Natural killer cell treated with Interleukin-12 subunit alpha and Interleukin-12 subunit beta and Interleukin-15 and Interleukin-18, amount 100 ng/mL, for 72 hours (primary cell): ENCODE data around the gene GYPA. TPM values are rescaled to one million over a fixed set of nuclear protein-coding genes. Genes with fewer than 3 reads are reported as not detected.
"Not testable (repeated sequence)": the region's sequence is repeated elsewhere in the genome, so short reads cannot be mapped to it uniquely, and the experiment has no call there.

Experiments used
- ATAC-seq, 2 donors: fragments of 150-1000 bp; cut with Tn5 transposase in 1 of 2; sonication (Bioruptor Pico), chemical (Tn5 transposase) in 1 of 2; 2 replicates each; pipeline ENCODE4 v1.10.0; 2021
- DNase-seq: peaks from one replicate; pipeline ENCODE4 v3.0.0; 2022; ENCODE audit warnings: low spot score
- H3K27ac Mint-ChIP-seq, 2 donors: 1 replicate in 1 of 2; 2 replicates in 1 of 2; pipeline ENCODE4 v1.8.0; 2022; ENCODE audit warnings: mixed read lengths in 2 of 2, mild to moderate bottlenecking in 1 of 2, moderate library complexity in 1 of 2
- H3K27me3 Mint-ChIP-seq, 2 donors: 1 replicate in 1 of 2; 2 replicates in 1 of 2; pipeline ENCODE4 v1.8.0; 2022; ENCODE audit warnings: mixed read lengths in 2 of 2
- H3K36me3 Mint-ChIP-seq: one replicate; pipeline ENCODE4 v1.8.0; 2022; ENCODE audit warnings: mixed read lengths
- H3K4me1 Mint-ChIP-seq, 2 donors: 1 replicate in 1 of 2; 2 replicates in 1 of 2; pipeline ENCODE4 v1.8.0; 2022; ENCODE audit warnings: low read depth in 2 of 2, mixed read lengths in 2 of 2, mild to moderate bottlenecking in 1 of 2
- H3K4me3 Mint-ChIP-seq: one replicate; pipeline ENCODE4 v1.8.0; 2022; ENCODE audit warnings: mixed read lengths
- H3K9me3 Mint-ChIP-seq: 2 replicates; pipeline ENCODE4 v1.8.0; 2022; ENCODE audit warnings: mixed read lengths
- total RNA-seq, 2 donors: library from RNA; stranded (reverse); gene quantifications; one replicate each; pipeline ENCODE4 v1.2.3, GENCODE V29; 2022

Gene GYPA
- total RNA-seq, 2 donors from 2014 or later, result not detected

DNA sequence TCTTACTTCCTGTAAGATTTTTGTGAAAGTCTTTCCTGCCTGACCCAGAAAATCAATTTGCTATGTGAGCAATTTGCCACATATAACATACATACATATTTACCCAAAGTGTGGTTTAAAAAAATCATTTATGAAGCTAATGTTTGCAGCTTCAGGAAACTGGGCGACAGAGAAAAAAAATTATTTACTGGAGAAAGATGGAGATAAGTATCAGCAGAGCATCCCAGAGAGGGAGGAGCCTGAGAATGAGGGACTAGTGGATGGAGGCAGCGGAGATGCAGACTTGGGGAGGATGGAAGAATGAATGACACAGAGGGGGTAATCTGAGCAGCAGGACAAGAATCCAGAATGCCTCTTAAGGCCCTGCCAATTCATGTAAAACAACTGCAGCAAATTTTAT is 975 bp upstream of the GYPA start:
- DNase-seq, result no peak
- Mint-ChIP-seq H3K4me1 (no peaks in the 10 kb centered on the region), H3K9me3 (no peaks in the 10 kb centered on the region), H3K27me3 (peaks cover 6 to 11% of the 10 kb centered on the region in 2 donors), H3K27ac (no peak overlapping the region), H3K4me3 (no peak overlapping the region), H3K36me3 (no peaks in the 10 kb centered on the region)
- ATAC-seq, result no peak

DNA sequence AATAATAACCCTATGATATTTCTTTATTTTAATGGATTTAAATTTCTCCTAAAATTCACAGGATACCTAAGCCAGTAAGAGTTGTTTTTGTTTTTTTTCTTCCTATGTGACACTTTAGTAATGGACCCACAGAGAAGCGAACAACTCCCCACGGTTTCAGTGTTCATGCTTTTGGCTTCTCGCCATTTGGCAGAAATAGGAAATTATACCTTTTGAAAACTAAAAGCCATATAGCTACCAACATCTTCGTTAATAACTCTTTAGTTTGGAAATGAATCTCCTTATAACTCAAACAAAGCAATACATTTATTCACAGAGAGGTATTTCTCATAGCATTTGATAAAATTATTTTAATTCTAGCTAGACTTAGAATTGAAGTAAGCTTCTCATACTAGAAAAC is 527 bp downstream of the GYPA start:
- not testable (repeated sequence) for H3K27ac Mint-ChIP-seq, DNase-seq, H3K4me1 Mint-ChIP-seq, ATAC-seq, H3K36me3 Mint-ChIP-seq, H3K4me3 Mint-ChIP-seq, H3K9me3 Mint-ChIP-seq
- peaks cover 6 to 11% of the 10 kb centered on the region in 2 donors for H3K27me3 Mint-ChIP-seq

DNA sequence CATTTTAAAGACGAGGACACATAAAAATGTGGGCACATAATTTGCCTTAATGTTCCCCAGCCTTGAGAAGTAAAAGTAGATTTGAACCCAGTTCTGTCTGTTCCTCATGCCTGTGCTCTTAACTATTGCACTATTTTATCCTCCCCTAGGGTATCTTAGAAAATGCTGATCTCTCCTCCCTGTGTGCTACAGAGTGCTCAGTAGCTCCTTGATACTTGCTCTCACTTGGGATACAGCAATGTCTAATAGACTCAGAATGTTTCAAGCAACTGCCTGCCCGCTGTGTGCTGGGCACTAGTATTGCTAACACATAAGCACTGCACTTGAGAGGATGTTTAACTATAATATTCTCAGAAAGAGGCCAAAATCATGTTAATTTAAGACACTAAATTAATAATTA is 971 bp downstream of the GYPA start:
- DNase-seq, H3K36me3 Mint-ChIP-seq, H3K27ac Mint-ChIP-seq, H3K9me3 Mint-ChIP-seq, ATAC-seq, H3K4me3 Mint-ChIP-seq, H3K4me1 Mint-ChIP-seq: not testable (repeated sequence)
- H3K27me3 Mint-ChIP-seq, result peaks cover 6 to 11% of the 10 kb centered on the region in 2 donors

DNA sequence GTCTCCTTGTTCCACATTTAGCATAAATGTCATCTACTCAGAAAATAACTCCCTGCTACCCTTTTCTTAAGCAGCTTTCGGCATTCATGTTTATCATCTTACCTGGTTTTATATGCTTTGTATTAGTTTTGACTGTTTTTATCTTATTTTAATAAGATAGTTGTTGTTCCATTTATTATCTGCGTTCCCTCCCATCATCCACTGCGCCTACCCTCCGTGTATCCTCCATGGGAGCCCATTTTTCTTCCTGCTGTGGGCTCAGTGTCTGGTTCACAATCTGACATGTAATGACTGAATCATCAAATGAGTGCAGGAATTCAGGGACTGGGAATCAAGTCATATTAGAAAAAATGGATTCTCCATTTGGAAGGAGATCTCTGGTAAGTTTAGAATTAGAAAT is 2.3 kb downstream of the GYPA start:
- H3K27ac Mint-ChIP-seq, ATAC-seq, H3K36me3 Mint-ChIP-seq, H3K4me1 Mint-ChIP-seq, DNase-seq, H3K9me3 Mint-ChIP-seq, H3K4me3 Mint-ChIP-seq: not testable (repeated sequence)
- peaks cover 6 to 11% of the 10 kb centered on the region in 2 donors for H3K27me3 Mint-ChIP-seq

DNA sequence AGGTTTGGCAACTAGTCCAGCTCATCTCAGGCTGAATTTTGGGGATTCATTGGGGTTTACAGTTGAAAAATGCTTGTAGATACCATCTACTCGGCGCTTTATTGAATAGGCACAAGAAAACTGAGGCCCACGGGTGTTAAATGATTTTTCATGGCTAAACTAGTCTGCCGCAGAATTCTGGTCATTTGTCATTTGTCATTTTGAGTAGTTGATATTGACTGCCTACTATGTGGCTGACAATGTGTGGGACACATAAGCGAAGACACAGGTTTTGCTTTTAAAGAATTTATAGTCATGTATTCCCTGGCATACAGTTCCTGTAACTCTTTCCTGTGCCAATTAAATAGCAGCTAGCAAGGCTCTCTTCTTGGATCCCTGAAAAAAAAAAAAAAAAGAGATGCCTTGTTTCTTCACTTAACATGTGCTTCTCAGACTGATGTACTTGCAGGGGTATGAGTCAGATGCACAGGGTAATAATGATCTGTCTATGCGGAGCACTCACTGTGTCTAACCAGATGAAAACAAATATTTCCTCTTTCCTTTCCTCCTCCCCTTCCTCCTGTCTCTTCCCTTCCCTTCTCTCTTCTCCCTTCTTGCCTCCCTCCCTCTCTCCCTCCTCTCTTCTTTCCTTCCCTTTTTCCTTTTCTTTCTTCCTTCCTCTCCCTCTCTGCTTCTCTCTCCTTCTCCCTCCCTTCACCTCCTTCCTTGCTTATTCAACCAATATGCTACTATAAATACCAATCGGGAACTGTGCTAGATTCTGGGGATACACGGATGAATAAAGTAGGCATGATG is 3.2 kb downstream of the GYPA start:
- not testable (repeated sequence) for H3K36me3 Mint-ChIP-seq, H3K9me3 Mint-ChIP-seq, H3K4me3 Mint-ChIP-seq

DNA sequence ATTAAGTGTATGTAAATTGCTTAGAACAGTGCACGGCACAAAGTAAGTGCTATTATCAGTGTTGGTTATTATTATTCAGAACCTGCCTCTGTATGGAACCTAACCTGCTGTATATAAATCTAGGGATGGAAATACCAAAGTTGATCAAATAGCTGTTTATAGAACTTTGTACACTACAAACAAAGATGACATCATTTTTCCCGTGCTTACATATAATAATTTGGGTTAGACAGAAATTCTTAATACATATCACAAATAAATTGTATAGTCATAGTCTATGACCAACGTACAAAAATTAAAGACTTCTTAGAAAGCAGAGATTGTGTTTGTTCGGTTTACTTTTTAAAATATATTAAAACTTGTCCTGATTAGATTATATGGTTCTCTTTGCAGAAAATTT is 4.3 kb downstream of the GYPA start:
- H3K27ac Mint-ChIP-seq, H3K4me1 Mint-ChIP-seq, DNase-seq, ATAC-seq, H3K36me3 Mint-ChIP-seq, H3K9me3 Mint-ChIP-seq, H3K4me3 Mint-ChIP-seq: not testable (repeated sequence)
- peaks cover 6 to 11% of the 10 kb centered on the region in 2 donors for H3K27me3 Mint-ChIP-seq

More for the DNA sequence above, 3.2 kb downstream of the GYPA start:
- not testable (repeated sequence) for DNase-seq, ATAC-seq, H3K27ac Mint-ChIP-seq, H3K4me1 Mint-ChIP-seq
- peaks cover 6 to 11% of the 10 kb centered on the region in 2 donors for H3K27me3 Mint-ChIP-seq

DNA sequence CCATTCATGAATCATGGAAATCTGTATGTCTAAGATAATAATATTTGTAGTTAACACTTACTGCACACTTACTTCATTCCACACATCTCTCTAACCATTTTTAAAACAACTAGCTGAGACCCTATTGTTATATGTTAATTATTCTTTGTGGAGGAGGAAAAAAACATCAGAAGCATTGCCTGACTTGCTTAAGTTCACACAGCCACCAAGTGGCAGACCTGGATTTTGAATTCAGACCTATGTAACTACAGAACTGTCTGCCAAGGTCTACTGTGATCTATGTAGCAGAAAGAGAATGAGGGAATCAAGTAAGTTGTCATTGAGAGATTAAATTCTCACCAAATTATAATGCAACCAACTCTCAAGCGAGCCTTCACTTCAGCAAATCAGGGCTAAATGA is 10.4 kb downstream of the GYPA start:
- not testable (repeated sequence) for ATAC-seq, H3K9me3 Mint-ChIP-seq, DNase-seq, H3K27ac Mint-ChIP-seq, H3K4me3 Mint-ChIP-seq, H3K36me3 Mint-ChIP-seq, H3K27me3 Mint-ChIP-seq, H3K4me1 Mint-ChIP-seq

DNA sequence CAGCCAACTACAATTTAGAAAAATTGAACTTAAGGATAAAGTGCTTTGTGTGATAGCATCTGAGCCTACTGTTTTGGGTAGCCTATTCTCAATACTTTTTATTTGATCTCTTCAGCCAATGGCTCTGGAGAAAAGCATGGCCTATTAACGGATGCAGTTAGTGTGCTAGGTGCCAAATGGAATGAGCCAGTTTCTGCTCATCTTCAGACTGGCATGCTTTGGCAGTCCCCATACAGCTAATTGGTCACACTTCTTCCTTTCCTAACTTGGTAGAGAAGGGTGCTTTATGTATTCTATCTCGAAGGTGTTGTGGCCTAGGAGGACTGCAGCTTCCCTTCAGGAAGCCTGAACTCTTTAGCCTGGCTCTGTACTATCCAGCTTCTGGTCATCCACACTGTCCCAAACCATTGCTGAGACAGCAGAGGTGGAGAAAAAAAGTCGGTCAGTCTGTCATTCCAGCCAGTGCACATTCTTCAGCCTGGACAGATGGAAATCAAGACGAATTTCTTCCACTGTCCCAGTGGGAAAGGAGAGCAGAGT is 11.1 kb downstream of the GYPA start:
- H3K36me3 Mint-ChIP-seq, DNase-seq, H3K27ac Mint-ChIP-seq, H3K4me1 Mint-ChIP-seq, ATAC-seq, H3K9me3 Mint-ChIP-seq, H3K4me3 Mint-ChIP-seq, H3K27me3 Mint-ChIP-seq: not testable (repeated sequence)

DNA sequence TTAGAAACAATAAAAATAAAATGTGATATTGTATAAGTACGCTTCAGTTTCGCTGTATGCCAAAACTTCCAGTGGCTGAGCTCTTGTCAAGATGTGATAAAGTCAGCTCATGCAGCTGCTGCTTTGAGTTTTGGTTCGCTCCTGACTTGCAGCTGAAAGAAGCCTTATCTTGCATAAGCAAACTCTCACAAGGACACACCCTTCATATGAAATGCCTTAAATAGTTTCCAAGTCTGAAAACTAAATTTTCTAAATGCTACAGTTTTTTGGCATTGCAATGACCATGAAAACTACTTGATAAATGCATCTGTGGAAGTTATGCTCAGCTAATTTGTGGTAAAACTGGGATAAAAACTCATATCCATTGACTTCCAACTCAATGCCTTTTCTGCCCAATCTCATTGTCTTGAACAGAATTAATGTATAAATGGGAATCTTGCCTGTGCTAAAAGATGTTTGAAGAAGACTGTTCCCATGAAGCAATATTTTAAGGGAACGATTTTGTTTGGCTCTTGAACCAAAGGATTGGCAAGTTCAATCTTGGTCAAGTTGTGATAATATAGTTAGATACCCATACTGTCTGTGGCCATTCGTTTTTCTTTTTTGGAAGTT is 11.7 kb downstream of the GYPA start:
- not testable (repeated sequence) for ATAC-seq, H3K4me1 Mint-ChIP-seq, H3K9me3 Mint-ChIP-seq, H3K27ac Mint-ChIP-seq, H3K36me3 Mint-ChIP-seq, H3K27me3 Mint-ChIP-seq, DNase-seq, H3K4me3 Mint-ChIP-seq

DNA sequence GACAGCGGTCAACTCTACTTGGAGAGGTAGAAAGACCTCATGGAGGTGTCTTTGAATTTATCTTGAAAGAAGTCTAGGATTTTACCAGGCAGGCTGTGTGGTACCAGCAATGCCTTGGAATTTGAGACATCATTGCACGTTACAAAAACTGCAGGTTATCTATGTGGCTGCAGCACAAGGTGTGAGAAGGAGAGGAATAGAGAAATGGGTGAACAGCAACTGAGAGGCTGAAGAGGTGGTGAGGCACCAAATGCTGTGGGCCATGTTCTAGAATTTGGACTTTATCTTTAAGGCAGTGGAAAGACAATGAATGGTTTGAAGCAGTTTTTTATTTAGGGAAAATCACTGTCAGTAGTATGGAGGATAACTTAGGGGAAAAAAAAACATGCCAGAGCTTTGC is 15.4 kb downstream of the GYPA start:
- H3K9me3 Mint-ChIP-seq, H3K27me3 Mint-ChIP-seq, H3K27ac Mint-ChIP-seq, H3K4me3 Mint-ChIP-seq, H3K4me1 Mint-ChIP-seq, H3K36me3 Mint-ChIP-seq, DNase-seq: not testable (repeated sequence)
- ATAC-seq, result peak in 1 of 2 donors; percentile 11

DNA sequence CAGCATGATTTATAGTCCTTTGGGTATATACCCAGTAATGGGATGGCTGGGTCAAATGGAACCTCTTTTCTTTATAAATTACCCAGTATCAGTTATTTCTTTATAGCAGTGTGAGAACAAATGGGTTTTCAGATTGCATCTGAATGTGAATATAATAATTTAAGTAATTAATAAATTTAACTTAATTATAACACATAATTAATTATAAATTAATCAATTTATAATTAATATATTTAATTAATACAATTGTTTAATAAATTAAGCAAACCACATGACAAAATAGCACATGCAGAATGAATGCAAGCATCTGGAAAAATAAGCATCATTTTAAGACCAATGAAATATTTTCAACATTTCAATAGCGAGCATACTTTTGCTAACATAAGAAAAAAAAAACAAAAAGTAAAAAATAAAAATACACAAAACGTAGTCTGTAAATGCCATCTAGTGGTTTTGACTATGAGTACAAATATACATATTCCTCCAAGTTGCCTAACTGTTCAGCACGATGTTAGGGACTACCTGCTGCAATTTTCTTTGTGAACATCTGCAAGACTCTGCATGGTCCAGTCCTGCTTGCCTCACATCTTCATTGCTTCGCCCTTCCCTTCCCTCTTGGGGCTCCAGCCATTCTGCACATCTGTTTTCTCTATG is 16.4 kb downstream of the GYPA start:
- not testable (repeated sequence) for H3K36me3 Mint-ChIP-seq, ATAC-seq, H3K4me3 Mint-ChIP-seq, H3K27ac Mint-ChIP-seq, H3K4me1 Mint-ChIP-seq, DNase-seq, H3K9me3 Mint-ChIP-seq, H3K27me3 Mint-ChIP-seq

DNA sequence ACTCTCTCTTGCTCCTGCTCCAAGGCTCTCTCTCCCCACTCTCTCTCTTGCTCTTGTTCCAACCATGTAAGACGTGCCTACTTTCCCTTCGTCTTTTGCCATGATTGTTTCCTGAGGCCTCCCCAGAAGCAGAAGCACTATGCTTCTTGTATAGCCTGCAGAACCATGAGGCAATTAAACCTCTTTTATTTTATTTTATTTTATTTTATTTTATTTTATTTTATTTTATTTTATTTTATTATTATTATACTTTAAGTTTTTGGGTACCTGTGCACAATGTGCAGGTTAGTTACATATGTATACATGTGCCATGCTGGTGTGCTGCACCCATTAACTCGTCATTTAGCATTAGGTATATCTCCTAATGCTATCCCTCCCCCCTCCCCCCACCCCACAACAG is 17.2 kb downstream of the GYPA start:
- H3K27ac Mint-ChIP-seq, H3K36me3 Mint-ChIP-seq, H3K9me3 Mint-ChIP-seq, H3K4me3 Mint-ChIP-seq, H3K4me1 Mint-ChIP-seq, ATAC-seq, DNase-seq, H3K27me3 Mint-ChIP-seq: not testable (repeated sequence)

DNA sequence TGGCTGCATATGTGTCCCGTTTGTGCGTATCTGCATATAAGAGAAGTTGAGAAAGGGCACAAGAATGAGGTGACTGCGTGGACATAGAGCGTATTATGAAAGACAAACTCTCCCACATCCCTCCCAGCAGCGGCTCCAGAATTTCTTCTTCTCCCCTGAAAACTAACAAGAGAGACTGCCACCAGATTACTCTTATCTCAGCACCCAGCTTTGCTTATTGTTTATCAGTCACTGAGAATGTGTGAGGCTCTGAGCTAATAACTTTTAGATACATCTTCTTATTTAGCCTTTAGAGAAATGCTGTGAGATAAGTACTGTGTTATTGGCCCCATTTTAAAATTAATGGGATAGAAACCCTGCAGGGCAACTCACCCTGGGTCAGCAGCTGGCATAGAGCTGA is 20.8 kb downstream of the GYPA start:
- not testable (repeated sequence) for ATAC-seq, H3K27me3 Mint-ChIP-seq, H3K27ac Mint-ChIP-seq, DNase-seq, H3K4me3 Mint-ChIP-seq, H3K36me3 Mint-ChIP-seq, H3K4me1 Mint-ChIP-seq, H3K9me3 Mint-ChIP-seq

DNA sequence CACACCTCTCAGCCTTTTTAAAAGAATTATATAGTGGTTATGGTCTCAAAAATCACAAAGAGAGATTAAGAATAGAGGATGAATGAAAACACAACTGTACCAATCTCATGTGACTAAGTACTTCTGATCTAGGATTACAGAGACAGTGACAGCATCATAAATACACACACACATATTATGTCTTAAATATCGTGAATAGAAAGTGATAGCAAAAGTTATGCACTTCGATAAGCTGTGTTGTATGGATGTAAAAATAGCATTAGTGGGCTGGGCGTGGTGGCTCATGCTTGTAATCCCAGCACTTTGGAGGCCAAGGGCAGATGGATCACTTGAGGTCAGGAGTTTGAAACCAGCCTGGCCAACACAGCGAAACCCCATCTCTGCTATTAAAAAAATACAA is 25.0 kb downstream of the GYPA start:
- Mint-ChIP-seq H3K4me1 (no peaks in the 10 kb centered on the region), H3K36me3 (no peaks in the 10 kb centered on the region), H3K27ac (no peak overlapping the region), H3K4me3 (no peak overlapping the region), H3K9me3 (no peaks in the 10 kb centered on the region), H3K27me3 (no peaks in the 10 kb centered on the region)
- no peak for DNase-seq
- ATAC-seq, result no peak
